Subcutaneous adipose tissue (tissue), 4 donors: ENCODE data around the gene KLHL14. TPM values are rescaled to one million over a fixed set of nuclear protein-coding genes. Genes with fewer than 3 reads are reported as not detected.

Source experiments
- total RNA-seq, 4 donors: library from RNA; depleted of rRNA; stranded (reverse); fragments of >200 nt; gene quantifications; one replicate each; pipeline ENCODE4 v1.1.0, GENCODE V29; 2016
- TF ChIP-seq, protein P1 (sequence below): fragments of 450-650 bp; IDR thresholded peaks from one replicate; pipeline ENCODE4 v1.5.1; 2016; ENCODE audit warnings: low read depth, mild to moderate bottlenecking, control low read depth, antibody characterized with exemption, moderate library complexity

The KLHL14 gene
- total RNA-seq, 4 donors from 2014 or later = 0.16 to 0.38 (median 0.22) TPM; not detected in 1

DNA sequence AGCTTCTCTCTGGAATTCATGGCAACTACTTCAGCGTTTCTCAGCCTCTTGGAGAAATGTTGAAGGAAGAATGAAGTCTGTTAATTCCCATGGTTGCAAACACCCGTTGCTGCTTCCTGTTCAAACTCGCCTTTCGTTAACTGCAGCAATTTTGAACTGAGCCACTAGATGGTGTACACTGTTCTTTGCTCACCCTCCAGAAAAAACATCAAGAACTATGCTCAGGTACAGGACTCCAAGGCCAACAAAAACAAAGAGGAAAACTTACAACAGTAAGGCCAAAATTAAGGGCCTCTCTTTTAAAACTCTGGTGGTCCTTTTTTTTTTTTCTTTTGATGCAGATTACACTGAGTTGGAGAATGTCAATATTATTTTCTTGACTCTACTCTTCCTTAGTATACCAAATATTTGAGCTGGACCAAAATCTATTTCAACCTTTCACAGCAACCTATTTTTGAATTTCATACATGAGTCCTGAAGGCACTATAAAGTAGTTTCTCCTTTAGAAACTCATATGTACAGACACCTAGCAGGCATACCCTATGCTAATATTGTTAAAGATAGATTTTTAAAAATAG is 58.2 kb downstream of the KLHL14 start:
- TF ChIP-seq, protein P1, sequence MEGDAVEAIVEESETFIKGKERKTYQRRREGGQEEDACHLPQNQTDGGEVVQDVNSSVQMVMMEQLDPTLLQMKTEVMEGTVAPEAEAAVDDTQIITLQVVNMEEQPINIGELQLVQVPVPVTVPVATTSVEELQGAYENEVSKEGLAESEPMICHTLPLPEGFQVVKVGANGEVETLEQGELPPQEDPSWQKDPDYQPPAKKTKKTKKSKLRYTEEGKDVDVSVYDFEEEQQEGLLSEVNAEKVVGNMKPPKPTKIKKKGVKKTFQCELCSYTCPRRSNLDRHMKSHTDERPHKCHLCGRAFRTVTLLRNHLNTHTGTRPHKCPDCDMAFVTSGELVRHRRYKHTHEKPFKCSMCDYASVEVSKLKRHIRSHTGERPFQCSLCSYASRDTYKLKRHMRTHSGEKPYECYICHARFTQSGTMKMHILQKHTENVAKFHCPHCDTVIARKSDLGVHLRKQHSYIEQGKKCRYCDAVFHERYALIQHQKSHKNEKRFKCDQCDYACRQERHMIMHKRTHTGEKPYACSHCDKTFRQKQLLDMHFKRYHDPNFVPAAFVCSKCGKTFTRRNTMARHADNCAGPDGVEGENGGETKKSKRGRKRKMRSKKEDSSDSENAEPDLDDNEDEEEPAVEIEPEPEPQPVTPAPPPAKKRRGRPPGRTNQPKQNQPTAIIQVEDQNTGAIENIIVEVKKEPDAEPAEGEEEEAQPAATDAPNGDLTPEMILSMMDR = no peak

DNA sequence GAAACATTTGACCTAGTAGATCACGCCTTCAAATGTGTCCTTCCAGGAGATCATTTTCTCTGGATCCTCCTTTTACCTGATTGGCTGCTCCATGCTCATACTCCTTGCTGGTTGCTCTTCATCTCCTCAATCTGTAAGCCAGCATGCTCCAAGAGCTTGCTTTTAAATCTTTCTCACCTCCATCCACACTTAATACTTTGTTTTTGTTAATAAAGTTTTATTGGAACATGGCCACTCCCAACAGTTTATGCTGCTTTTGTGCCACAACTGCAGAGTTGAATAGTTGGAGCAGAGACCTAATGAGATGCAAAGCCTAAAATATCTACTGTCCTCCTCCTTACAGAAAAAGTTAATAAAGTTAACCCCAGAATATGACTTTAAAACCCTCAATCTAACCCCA is 60.0 kb downstream of the KLHL14 start:
- TF ChIP-seq, protein P1 = no peak

DNA sequence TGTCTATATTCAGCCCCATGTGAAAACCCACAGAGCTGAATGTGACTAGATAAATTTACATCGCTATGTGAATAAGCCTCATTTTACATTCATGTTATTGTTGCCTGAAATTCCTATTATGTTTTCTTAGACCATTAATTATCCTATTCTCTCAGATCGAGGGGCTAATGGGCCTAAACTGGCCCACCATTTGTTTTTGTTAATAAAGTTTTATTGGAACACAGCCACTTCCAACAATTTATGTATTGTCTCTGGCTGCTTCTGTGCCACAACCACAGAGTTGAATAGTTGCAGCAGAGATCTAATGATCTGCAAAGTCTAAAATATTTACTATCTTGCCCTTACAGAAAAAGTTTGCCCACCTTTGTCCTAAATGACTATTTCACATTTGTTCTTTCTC is 61.0 kb downstream of the KLHL14 start:
- TF ChIP-seq, protein P1 = no peak

DNA sequence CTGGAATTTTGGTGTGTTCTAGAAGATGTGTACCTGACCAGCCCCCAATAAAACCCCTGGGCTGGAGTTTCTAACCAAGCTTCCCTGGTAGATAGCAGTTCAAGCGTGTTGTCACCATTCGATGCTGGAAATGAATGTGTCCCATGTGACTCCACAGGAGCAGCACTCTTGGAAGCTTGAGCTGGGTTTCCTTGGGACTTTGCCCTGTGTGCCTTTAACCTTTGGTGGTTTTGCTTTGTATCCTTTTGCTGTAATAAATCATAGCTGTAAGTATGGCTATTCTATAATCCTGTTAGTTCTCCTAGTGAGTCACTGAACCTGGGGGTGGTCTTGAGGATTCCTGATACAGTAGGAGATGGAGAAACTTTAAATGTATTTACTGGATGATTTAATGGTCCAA is 65.2 kb downstream of the KLHL14 start:
- TF ChIP-seq, protein P1 = no peak

DNA sequence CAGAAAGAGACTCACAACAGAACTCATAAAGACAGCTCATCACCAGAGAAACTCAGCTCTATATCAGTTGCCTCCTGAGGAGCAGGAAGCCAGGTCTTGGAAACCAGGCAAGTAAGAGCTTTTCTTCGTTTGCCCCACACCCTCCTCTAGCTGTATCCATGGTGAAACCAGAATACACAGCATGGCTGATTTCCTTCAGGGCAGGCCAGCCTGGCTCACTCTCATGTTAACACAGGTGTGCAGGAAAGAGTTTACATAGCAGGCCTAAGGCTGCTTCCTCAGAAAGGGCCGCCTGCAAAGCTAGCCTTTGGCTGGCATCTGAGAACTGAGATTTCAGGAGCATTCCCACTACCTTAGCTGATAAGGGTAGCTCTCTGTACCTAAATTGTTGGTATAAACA is 65.7 kb downstream of the KLHL14 start:
- TF ChIP-seq, protein P1 = no peak

DNA sequence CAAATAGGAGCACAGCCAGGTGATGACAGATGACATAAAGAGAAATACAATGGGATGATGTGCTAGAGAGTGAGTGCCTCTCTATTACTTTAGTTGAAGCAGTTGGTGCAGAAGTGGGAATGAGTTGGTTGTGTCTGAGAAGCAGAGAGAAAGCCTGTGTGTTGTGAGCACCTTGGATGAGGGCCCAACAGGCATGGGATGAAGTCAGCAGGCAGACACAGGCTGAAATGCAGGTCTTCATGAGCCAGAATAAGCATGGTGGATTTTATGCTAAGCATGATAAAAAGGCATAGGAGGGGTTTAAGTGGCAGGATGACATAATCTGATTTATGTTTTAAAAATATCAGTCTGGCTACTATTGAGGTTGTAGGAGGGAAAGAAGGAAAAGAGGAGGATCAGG is 71.5 kb downstream of the KLHL14 start:
- TF ChIP-seq, protein P1 = no peak

DNA sequence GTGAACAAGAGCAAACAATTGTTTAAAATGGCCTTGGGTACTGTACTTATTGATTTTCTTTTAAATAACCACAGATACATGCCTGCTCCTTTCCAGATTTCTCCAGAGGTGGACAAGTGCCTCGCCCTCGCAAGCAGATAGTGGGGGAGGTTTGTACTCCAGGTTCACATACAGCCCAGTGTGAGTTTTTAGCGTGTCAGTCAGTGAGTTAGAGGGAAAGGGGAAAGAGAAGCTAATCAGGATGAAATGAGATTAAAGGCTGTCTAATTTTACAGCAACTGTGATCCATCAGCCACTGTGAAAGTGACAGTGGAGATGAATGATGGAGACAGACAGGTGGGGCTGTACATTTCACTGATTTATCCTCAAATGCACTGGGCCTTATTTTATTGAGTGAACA is 74.7 kb downstream of the KLHL14 start:
- TF ChIP-seq, protein P1 = no peak
